HEK293 (cell line): ENCODE measurements around the gene ESPNL.

ENCODE experiments used
- GLI4 ChIP-seq: fragments of 450-650 bp; formaldehyde crosslinking; IDR thresholded peaks from 2 replicates; pipeline ENCODE4 v1.5.1; 2016; ENCODE audit warnings: missing biosample characterization, missing genetic modification characterization
- KLF1 ChIP-seq: fragments of 450-650 bp; formaldehyde crosslinking; IDR thresholded peaks from 2 replicates; pipeline ENCODE4 v1.5.1; 2016; ENCODE audit warnings: missing biosample characterization, missing genetic modification characterization
- YY1 ChIP-seq: fragments of 450-650 bp; formaldehyde crosslinking; IDR thresholded peaks from 2 replicates; pipeline ENCODE4 v1.5.1; 2018; ENCODE audit warnings: missing biosample characterization, missing genetic modification characterization
- ZBTB7A ChIP-seq: fragments of 450-650 bp; formaldehyde crosslinking; IDR thresholded peaks from 2 replicates; pipeline ENCODE4 v1.5.1; 2016; ENCODE audit warnings: low read depth, missing biosample characterization, missing genetic modification characterization
- ZNF394 ChIP-seq: fragments of 450-650 bp; formaldehyde crosslinking; IDR thresholded peaks from 2 replicates; pipeline ENCODE4 v1.5.1; 2016; ENCODE audit warnings: missing biosample characterization, missing genetic modification characterization, mild to moderate bottlenecking, moderate library complexity, borderline replicate concordance
- ZNF416 ChIP-seq: fragments of 450-650 bp; formaldehyde crosslinking; IDR thresholded peaks from 2 replicates; pipeline ENCODE4 v1.5.1; 2016; ENCODE audit warnings: missing biosample characterization, missing genetic modification characterization
- ZNF624 ChIP-seq: fragments of 450-650 bp; formaldehyde crosslinking; IDR thresholded peaks from 2 replicates; pipeline ENCODE4 v1.5.1; 2017; ENCODE audit warnings: missing biosample characterization, missing genetic modification characterization
- ZNF76 ChIP-seq: fragments of 450-650 bp; formaldehyde crosslinking; IDR thresholded peaks from 2 replicates; pipeline ENCODE4; 2016; ENCODE audit warnings: low read depth, missing biosample characterization, missing genetic modification characterization, borderline replicate concordance
- TF ChIP-seq, protein P1 (sequence below): fragments of 450-650 bp; formaldehyde crosslinking; IDR thresholded peaks from 2 replicates; pipeline ENCODE4 v1.5.1; 2016; ENCODE audit warnings: missing biosample characterization, missing genetic modification characterization
- TF ChIP-seq, protein P2 (sequence below): fragments of 450-650 bp; formaldehyde crosslinking; IDR thresholded peaks from 2 replicates; pipeline ENCODE4 v1.5.1; 2016; ENCODE audit warnings: missing biosample characterization, missing genetic modification characterization

DNA sequence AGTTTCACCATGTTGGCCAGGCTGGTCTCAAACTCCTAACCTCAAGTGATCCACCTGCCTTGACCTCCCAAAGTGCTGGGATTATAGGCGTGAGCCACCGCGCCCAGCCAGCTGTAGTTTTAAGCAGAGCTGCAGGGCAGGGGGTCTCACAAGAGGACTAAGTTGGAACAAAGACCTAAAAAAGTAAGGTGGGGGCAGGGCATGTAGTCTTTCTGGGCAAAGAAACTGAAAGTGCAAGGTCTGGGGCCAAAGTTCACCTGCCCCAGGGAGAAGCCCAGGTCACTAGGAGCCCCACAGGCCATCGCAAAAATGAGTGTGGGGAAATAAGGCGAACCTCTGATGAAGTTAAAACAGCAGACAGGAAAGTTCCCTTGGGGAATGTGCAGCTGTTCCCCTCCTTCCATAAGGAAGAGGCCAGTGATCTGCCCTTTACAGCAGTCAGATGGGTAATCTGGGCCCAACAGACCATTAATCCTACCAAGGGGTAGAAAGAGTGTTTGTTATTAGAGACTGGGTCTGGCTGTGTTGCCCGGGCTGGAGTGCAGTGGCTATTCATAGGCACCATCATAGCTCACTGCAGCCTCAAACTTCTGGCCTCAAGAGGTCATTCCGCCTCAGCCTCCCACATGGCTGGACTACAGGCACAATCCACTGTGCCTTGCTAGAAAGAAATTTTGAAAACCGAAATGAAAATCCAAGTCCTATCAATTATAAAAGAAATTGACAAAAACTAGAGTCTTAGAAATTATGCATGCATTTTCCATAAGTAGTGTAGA lies 36.5 kb upstream of the ESPNL start:
- TF ChIP-seq ZNF416 (tag by site-specific recombination) (no peak), YY1 (tag by site-specific recombination) (no peak), KLF1 (tag by site-specific recombination) (no peak), GLI4 (tag by site-specific recombination) (no peak), ZBTB7A (no peak), ZNF624 (tag by site-specific recombination) (no peak), ZNF76 (tag by site-specific recombination) (no peak), ZNF394 (tag by site-specific recombination) (no peak)
- TF ChIP-seq, protein P1, sequence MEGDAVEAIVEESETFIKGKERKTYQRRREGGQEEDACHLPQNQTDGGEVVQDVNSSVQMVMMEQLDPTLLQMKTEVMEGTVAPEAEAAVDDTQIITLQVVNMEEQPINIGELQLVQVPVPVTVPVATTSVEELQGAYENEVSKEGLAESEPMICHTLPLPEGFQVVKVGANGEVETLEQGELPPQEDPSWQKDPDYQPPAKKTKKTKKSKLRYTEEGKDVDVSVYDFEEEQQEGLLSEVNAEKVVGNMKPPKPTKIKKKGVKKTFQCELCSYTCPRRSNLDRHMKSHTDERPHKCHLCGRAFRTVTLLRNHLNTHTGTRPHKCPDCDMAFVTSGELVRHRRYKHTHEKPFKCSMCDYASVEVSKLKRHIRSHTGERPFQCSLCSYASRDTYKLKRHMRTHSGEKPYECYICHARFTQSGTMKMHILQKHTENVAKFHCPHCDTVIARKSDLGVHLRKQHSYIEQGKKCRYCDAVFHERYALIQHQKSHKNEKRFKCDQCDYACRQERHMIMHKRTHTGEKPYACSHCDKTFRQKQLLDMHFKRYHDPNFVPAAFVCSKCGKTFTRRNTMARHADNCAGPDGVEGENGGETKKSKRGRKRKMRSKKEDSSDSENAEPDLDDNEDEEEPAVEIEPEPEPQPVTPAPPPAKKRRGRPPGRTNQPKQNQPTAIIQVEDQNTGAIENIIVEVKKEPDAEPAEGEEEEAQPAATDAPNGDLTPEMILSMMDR, result no peak
- TF ChIP-seq, protein P2, sequence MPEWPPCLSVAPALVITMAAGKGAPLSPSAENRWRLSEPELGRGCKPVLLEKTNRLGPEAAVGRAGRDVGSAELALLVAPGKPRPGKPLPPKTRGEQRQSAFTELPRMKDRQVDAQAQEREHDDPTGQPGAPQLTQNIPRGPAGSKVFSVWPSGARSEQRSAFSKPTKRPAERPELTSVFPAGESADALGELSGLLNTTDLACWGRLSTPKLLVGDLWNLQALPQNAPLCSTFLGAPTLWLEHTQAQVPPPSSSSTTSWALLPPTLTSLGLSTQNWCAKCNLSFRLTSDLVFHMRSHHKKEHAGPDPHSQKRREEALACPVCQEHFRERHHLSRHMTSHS (tag by site-specific recombination), result no peak
